ENCODE results near the gene NAP1L5. TPM values are rescaled to one million over a fixed set of nuclear protein-coding genes. Genes with fewer than 3 reads are reported as not detected.

NAP1L5 gene
- total RNA-seq, 1 donor from 2014 or later: 4.4 TPM

GRCh38 chr4:88736264-88736663 lies 38.6 kb upstream of the NAP1L5 start:
- no peak overlapping the region for H3K27ac Mint-ChIP-seq (ENCODE audit: unreplicated experiment)
- no peak for DNase-seq (ENCODE audit: low spot score)
- TF ChIP-seq CTCF (IDR thresholded peaks at IDR 0.05; ENCODE audit: unreplicated experiment): no peak

GRCh38 chr4:88735564-88735963 lies 37.9 kb upstream of the NAP1L5 start:
- DNase-seq (ENCODE audit: low spot score): no peak
- Mint-ChIP-seq H3K27me3 (ENCODE audit: unreplicated experiment) (peaks cover 2% of the 10 kb centered on the region), H3K36me3 (ENCODE audit: low read depth, unreplicated experiment) (peaks cover 7% of the 10 kb centered on the region), H3K4me1 (ENCODE audit: unreplicated experiment) (peaks cover 2% of the 10 kb centered on the region), H3K9me3 (ENCODE audit: unreplicated experiment) (no peaks in the 10 kb centered on the region), H3K4me3 (ENCODE audit: unreplicated experiment) (no peak overlapping the region), H3K27ac (ENCODE audit: unreplicated experiment) (no peak overlapping the region)
- TF ChIP-seq CTCF (IDR thresholded peaks at IDR 0.05; ENCODE audit: unreplicated experiment): no peak

More at GRCh38 chr4:88736264-88736663, 38.6 kb upstream of the NAP1L5 start:
- Mint-ChIP-seq H3K4me3 (ENCODE audit: unreplicated experiment) (no peak overlapping the region), H3K9me3 (ENCODE audit: unreplicated experiment) (no peaks in the 10 kb centered on the region), H3K36me3 (ENCODE audit: low read depth, unreplicated experiment) (peaks cover 5% of the 10 kb centered on the region), H3K4me1 (ENCODE audit: unreplicated experiment) (peaks cover 1% of the 10 kb centered on the region), H3K27me3 (ENCODE audit: unreplicated experiment) (peaks cover 2% of the 10 kb centered on the region)

- TF ChIP-seq CTCF (IDR thresholded peaks at IDR 0.05; ENCODE audit: unreplicated experiment): no peak
- Mint-ChIP-seq H3K4me1 (ENCODE audit: unreplicated experiment) (peaks cover 2% of the 10 kb centered on the region), H3K27me3 (ENCODE audit: unreplicated experiment) (peaks cover 2% of the 10 kb centered on the region), H3K4me3 (ENCODE audit: unreplicated experiment) (no peak overlapping the region), H3K27ac (ENCODE audit: unreplicated experiment) (no peak overlapping the region), H3K9me3 (ENCODE audit: unreplicated experiment) (no peaks in the 10 kb centered on the region), H3K36me3 (ENCODE audit: low read depth, unreplicated experiment) (peaks cover 10% of the 10 kb centered on the region)
- DNase-seq (ENCODE audit: low spot score): no peak
Observed at GRCh38 chr4:88734403-88734949, 36.8 kb upstream of the NAP1L5 start.

- H3K4me1 Mint-ChIP-seq (ENCODE audit: unreplicated experiment): peaks cover 2% of the 10 kb centered on the region
- H3K27ac Mint-ChIP-seq (ENCODE audit: unreplicated experiment): no peak overlapping the region
- H3K4me3 Mint-ChIP-seq (ENCODE audit: unreplicated experiment): no peak overlapping the region
- no peak for DNase-seq (ENCODE audit: low spot score)
- H3K9me3 Mint-ChIP-seq (ENCODE audit: unreplicated experiment): no peaks in the 10 kb centered on the region
- no peak for TF ChIP-seq CTCF (IDR thresholded peaks at IDR 0.05; ENCODE audit: unreplicated experiment)
- H3K36me3 Mint-ChIP-seq (ENCODE audit: low read depth, unreplicated experiment): peaks cover 14% of the 10 kb centered on the region
- H3K27me3 Mint-ChIP-seq (ENCODE audit: unreplicated experiment): peaks cover 2% of the 10 kb centered on the region
Observed at GRCh38 chr4:88732714-88733368, 35.2 kb upstream of the NAP1L5 start.

GRCh38 chr4:88731381-88731780 lies 33.8 kb upstream of the NAP1L5 start:
- Mint-ChIP-seq H3K27me3 (ENCODE audit: unreplicated experiment) (peaks cover 2% of the 10 kb centered on the region), H3K4me1 (ENCODE audit: unreplicated experiment) (peaks cover 2% of the 10 kb centered on the region), H3K36me3 (ENCODE audit: low read depth, unreplicated experiment) (peaks cover 15% of the 10 kb centered on the region), H3K4me3 (ENCODE audit: unreplicated experiment) (no peak overlapping the region), H3K27ac (ENCODE audit: unreplicated experiment) (no peak overlapping the region), H3K9me3 (ENCODE audit: unreplicated experiment) (no peaks in the 10 kb centered on the region)
- TF ChIP-seq CTCF (IDR thresholded peaks at IDR 0.05; ENCODE audit: unreplicated experiment): no peak
- DNase-seq (ENCODE audit: low spot score): no peak
